ENCODE data around the gene MAML3. TPM values are rescaled to one million over a fixed set of nuclear protein-coding genes. Genes with fewer than 3 reads are reported as not detected.
A peak's percentile ranks its signal among the peaks of the same experiment; 100 is the strongest.

The MAML3 gene
- total RNA-seq, 1 donor from 2014 or later, result 21.8 TPM

DNA sequence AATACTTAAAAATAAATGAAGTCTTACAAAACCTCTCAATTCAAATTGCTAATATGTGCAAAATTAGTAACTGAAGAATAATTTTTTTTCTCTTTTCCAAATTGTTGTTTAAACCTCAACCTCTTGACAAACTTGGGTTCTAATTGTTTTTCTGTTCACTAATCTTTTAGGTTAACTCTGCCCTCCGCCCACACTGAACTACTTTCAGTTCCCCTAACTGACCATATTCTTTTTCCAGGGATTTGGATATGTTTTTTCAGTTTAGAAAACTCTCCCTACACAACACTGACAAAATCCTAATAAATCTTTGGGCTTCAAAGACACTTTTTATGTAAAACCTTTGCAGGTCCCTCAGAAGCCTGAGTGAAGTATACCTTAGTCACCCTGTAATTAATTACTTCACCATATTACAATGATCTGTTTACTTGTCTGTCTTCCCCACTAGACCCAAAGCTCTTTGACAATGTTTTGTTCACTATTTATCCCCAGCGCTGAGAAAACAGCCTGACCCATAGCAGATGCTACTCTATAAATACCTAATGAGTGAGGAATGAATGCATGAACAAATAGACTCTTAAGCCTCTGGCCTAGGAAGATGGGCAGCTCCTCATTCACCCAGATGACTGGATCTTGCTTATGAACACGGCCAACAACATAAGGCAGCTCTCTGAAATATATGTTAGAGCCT is 134.9 kb downstream of the MAML3 start:
- peaks cover 2% of the 10 kb centered on the region for H3K9me3 Mint-ChIP-seq
- no peak for DNase-seq (ENCODE audit: extremely low spot score, unreplicated experiment)
- H3K36me3 Mint-ChIP-seq, result peaks cover 1% of the 10 kb centered on the region
- TF ChIP-seq CTCF (conservative IDR thresholded peaks at IDR 0.05), result no peak
- H3K4me1 Mint-ChIP-seq (ENCODE audit: unreplicated experiment), result peaks cover 38% of the 10 kb centered on the region
- no peak overlapping the region for H3K4me3 Mint-ChIP-seq
- H3K27me3 Mint-ChIP-seq, result no peaks in the 10 kb centered on the region
- peak overlapping the region; percentile 54 for H3K27ac Mint-ChIP-seq

DNA sequence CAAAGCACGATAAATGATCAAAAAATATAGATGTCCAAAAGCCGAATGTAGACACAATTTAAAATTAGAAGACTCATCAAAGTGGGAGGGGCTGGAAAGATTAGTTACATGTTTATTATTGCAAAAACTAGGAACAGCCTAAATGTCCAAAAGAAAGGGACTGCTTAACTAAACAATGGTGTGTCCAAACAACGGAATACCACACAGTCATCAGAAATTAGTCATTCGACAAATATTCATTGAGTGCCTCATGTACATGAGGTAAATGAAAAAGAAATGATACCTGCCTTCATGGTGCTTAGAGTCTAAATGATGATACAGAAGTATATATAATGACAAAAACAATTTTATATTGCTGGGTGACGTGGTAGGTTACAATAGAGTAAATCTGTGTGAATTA is 139.7 kb downstream of the MAML3 start:
- Mint-ChIP-seq H3K36me3 (peaks cover 4% of the 10 kb centered on the region), H3K9me3 (peaks cover 5% of the 10 kb centered on the region), H3K4me3 (no peak overlapping the region), H3K27me3 (no peaks in the 10 kb centered on the region), H3K27ac (no peak overlapping the region), H3K4me1 (ENCODE audit: unreplicated experiment) (peaks cover 15% of the 10 kb centered on the region)
- TF ChIP-seq CTCF (conservative IDR thresholded peaks at IDR 0.05), result no peak
- no peak for DNase-seq (ENCODE audit: extremely low spot score, unreplicated experiment)

DNA sequence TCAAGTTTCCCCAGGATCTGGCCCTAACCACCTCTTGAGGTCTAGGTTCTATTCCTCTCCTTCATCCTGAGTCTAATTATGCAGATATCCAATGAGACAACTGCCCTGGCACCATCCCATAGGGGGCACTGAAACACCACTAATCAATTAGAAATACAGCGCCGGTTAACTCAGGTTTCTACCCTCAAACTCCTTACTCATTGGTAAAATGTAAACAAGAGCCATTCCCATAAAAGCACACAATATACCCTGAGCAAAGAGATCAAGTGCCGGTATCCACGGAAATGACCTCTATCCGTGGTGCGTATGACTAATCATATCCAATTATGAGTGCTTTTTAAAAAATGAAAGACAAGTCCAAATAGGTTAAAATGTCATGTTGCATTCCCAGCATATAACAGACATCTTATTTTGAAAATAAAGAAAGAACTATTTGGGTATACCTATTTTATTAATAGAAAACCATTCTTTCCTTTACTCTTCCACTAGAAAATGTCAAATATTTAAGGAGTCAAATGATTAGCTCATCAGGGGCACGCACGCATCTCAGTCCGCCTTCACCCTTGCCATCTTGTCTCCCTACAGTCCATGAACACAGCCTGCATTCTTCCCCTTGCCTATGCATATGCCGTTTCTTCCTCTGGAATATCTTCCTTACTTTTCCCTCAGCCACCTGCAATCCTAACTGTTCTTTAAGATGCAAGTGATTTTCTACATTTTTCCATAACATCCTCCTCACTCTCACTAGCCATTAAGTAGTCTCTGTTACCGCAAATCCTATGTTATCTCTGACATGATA is 141.1 kb downstream of the MAML3 start:
- Mint-ChIP-seq H3K9me3 (peaks cover 5% of the 10 kb centered on the region), H3K4me1 (ENCODE audit: unreplicated experiment) (peaks cover 11% of the 10 kb centered on the region), H3K27me3 (no peaks in the 10 kb centered on the region), H3K36me3 (peaks cover 4% of the 10 kb centered on the region), H3K4me3 (peak overlapping the region; percentile 32), H3K27ac (peak overlapping the region; percentile 52)
- no peak for DNase-seq (ENCODE audit: extremely low spot score, unreplicated experiment)
- TF ChIP-seq CTCF (conservative IDR thresholded peaks at IDR 0.05), result peak; percentile 70

- no peak for DNase-seq (ENCODE audit: extremely low spot score, unreplicated experiment)
- Mint-ChIP-seq H3K4me3 (peak overlapping the region; percentile 84), H3K4me1 (ENCODE audit: unreplicated experiment) (peaks cover 38% of the 10 kb centered on the region), H3K9me3 (peaks cover 4% of the 10 kb centered on the region), H3K27me3 (no peaks in the 10 kb centered on the region), H3K36me3 (no peaks in the 10 kb centered on the region), H3K27ac (peak overlapping the region; percentile 75)
- TF ChIP-seq CTCF (conservative IDR thresholded peaks at IDR 0.05), result no peak
Observed at GRCh38 chr4:140005699-140006098, 148.3 kb downstream of the MAML3 start.

- Mint-ChIP-seq H3K4me1 (ENCODE audit: unreplicated experiment) (peaks cover 41% of the 10 kb centered on the region), H3K4me3 (peak overlapping the region; percentile 84), H3K27ac (peak overlapping the region; percentile 75), H3K36me3 (no peaks in the 10 kb centered on the region), H3K27me3 (no peaks in the 10 kb centered on the region), H3K9me3 (peaks cover 5% of the 10 kb centered on the region)
- DNase-seq (ENCODE audit: extremely low spot score, unreplicated experiment), result no peak
- no peak for TF ChIP-seq CTCF (conservative IDR thresholded peaks at IDR 0.05)
Observed at GRCh38 chr4:140004922-140005627, 148.9 kb downstream of the MAML3 start.
